ENCODE data around the gene TMEM63B. TPM values are rescaled to one million over a fixed set of nuclear protein-coding genes. Genes with fewer than 3 reads are reported as not detected.

The TMEM63B gene
- total RNA-seq, 1 donor from 2014 or later: 27.4 TPM

DNA sequence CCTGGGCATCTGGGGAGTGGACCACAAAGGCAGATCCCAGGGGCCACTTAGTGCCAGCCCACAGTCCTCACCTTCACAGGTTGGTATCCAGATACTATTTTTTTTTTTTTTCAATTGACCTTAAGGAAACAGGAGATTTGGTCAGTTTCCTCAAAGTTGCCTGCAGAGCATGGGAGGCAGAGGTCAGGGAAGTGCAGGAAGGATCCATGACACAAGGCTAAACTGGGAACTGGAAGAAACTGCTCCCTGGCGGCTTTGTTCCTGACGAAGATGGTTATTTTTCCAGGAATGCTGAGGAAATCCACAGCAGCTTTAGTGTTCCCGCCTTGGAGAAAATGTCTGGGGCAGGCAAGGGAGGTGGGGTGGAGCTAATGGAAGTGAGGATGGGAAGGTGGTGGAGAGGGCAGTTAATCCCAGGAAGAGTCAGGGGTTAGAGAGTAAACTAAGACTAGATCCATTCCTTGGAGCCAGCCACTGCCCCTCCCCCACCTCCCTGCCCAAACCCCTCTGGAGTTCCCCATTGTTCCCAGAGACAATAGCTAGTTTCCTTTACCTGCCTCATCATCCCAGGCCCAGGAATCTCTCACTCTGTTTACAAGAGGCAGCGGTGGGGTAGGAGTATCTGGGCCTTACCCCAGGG lies 75.1 kb downstream of the TMEM63B start:
- H3K36me3 ChIP-seq (ENCODE audit: control insufficient read depth, insufficient read depth, low read length): no peaks in the 10 kb centered on the region
- TF ChIP-seq, protein P1, sequence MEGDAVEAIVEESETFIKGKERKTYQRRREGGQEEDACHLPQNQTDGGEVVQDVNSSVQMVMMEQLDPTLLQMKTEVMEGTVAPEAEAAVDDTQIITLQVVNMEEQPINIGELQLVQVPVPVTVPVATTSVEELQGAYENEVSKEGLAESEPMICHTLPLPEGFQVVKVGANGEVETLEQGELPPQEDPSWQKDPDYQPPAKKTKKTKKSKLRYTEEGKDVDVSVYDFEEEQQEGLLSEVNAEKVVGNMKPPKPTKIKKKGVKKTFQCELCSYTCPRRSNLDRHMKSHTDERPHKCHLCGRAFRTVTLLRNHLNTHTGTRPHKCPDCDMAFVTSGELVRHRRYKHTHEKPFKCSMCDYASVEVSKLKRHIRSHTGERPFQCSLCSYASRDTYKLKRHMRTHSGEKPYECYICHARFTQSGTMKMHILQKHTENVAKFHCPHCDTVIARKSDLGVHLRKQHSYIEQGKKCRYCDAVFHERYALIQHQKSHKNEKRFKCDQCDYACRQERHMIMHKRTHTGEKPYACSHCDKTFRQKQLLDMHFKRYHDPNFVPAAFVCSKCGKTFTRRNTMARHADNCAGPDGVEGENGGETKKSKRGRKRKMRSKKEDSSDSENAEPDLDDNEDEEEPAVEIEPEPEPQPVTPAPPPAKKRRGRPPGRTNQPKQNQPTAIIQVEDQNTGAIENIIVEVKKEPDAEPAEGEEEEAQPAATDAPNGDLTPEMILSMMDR (IDR thresholded peaks at IDR 0.05; ENCODE audit: insufficient read depth, low read length, severe bottlenecking): no peak
- H3K4me3 ChIP-seq (ENCODE audit: low read depth, low read length): no peak overlapping the region
- H3K27me3 ChIP-seq (ENCODE audit: control insufficient read depth, insufficient read depth, low read length): no peaks in the 10 kb centered on the region
- FAIRE-seq (no peak), DNase-seq (ENCODE audit: low read depth) (no peak)

GRCh38 chr6:44202972-44203750 lies 75.8 kb downstream of the TMEM63B start:
- no peak overlapping the region for H3K4me3 ChIP-seq (ENCODE audit: low read depth, low read length)
- no peaks in the 10 kb centered on the region for H3K36me3 ChIP-seq (ENCODE audit: control insufficient read depth, insufficient read depth, low read length)
- no peaks in the 10 kb centered on the region for H3K27me3 ChIP-seq (ENCODE audit: control insufficient read depth, insufficient read depth, low read length)
- TF ChIP-seq, protein P1 (IDR thresholded peaks at IDR 0.05; ENCODE audit: insufficient read depth, low read length, severe bottlenecking): no peak
- DNase-seq (ENCODE audit: low read depth): no peak
- FAIRE-seq: no peak

DNA sequence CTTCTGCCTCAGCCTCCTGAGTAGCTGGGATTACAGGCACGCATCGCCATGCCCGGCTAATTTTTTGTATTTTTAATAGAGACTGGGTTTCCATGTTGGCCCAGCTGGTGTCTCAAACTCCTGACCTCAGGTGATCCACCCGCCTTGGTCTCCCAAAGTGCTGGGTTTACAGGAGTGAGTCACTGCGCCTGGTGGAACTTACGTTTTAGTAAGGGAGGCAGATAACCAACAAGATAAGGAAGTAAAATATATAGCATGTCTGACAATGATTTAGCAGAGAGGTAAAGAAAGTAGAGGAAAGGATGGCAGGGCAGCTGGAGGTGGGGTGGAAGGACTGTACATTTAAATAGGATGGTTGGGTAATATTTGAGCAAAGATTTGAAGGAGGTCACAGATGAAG lies 76.6 kb downstream of the TMEM63B start:
- FAIRE-seq (no peak), DNase-seq (ENCODE audit: low read depth) (no peak)
- no peak overlapping the region for H3K4me3 ChIP-seq (ENCODE audit: low read depth, low read length)
- TF ChIP-seq, protein P1 (IDR thresholded peaks at IDR 0.05; ENCODE audit: insufficient read depth, low read length, severe bottlenecking): no peak
- H3K36me3 ChIP-seq (ENCODE audit: control insufficient read depth, insufficient read depth, low read length): no peaks in the 10 kb centered on the region
- H3K27me3 ChIP-seq (ENCODE audit: control insufficient read depth, insufficient read depth, low read length): no peaks in the 10 kb centered on the region

Other genes starting within 250 kb of the TMEM63B start
- 66.3 and 90.0 TPM in 2 replicates for gene MRPL14, start 102 bp upstream of the TMEM63B start, total RNA-seq
- gene CAPN11, start 31.3 kb downstream of the TMEM63B start, total RNA-seq: not detected in 2 replicates
- gene MYMX, start 89.4 kb downstream of the TMEM63B start, total RNA-seq: not detected in 2 replicates
- gene SLC29A1, start 96.0 kb downstream of the TMEM63B start, total RNA-seq: 1.2 and 1.8 TPM in 2 replicates
- gene HSP90AB1, start 119.5 kb downstream of the TMEM63B start, total RNA-seq: 200 and 396 TPM in 2 replicates
- gene SLC35B2, start 130.0 kb downstream of the TMEM63B start, total RNA-seq: 50.4 and 52.9 TPM in 2 replicates
- 3.3 and 5.3 TPM in 2 replicates for gene NFKBIE, start 138.0 kb downstream of the TMEM63B start, total RNA-seq
- not detected in 2 replicates for gene TMEM151B, start 142.9 kb downstream of the TMEM63B start, total RNA-seq
- gene AARS2, start 185.8 kb downstream of the TMEM63B start, total RNA-seq: 9.5 and 12.4 TPM in 2 replicates
- gene SPATS1, start 215.1 kb downstream of the TMEM63B start, total RNA-seq: not detected in 2 replicates